ENCODE results near the gene FMOD.
"Not testable (repeated sequence)": the region's sequence is repeated elsewhere in the genome, so short reads cannot be mapped to it uniquely, and the experiment has no call there.

Gene FMOD

GRCh38 chr1:203316626-203317093 lies 34.3 kb downstream of the FMOD start:
- Histone ChIP-seq H4K20me1 (ENCODE audit: insufficient read depth, low read length, poor library complexity, severe bottlenecking) (no peaks in the 10 kb centered on the region), H3K79me2 (ENCODE audit: insufficient read depth, low read length) (peaks cover 17% of the 10 kb centered on the region), H3K9me3 (ENCODE audit: insufficient read depth, low read depth, low read length) (no peaks in the 10 kb centered on the region), H3F3A (ENCODE audit: low read depth) (peaks cover 20% of the 10 kb centered on the region), H3K9ac (ENCODE audit: low read depth, low read length, poor library complexity, severe bottlenecking) (peak overlapping the region; percentile 50), H3K4me2 (ENCODE audit: low read depth, low read length, poor library complexity, severe bottlenecking) (peak overlapping the region; percentile 2), H3K36me3 (ENCODE audit: insufficient read depth, low read length) (no peaks in the 10 kb centered on the region), H3K9me2 (replicated peaks; ENCODE audit: low read depth, low read length) (no peaks in the 10 kb centered on the region), H2AFZ (ENCODE audit: low read length) (no peak overlapping the region), H3K27me3 (ENCODE audit: insufficient read depth, low read length, poor library complexity, severe bottlenecking) (no peaks in the 10 kb centered on the region), H3K4me1 (ENCODE audit: insufficient read depth, low read length, poor library complexity, severe bottlenecking) (peaks cover 69% of the 10 kb centered on the region), H3K4me3 (ENCODE audit: low read length, poor library complexity, severe bottlenecking) (no peak overlapping the region)
- no peak for TF ChIP-seq EZH2phosphoT487 (IDR thresholded peaks at IDR 0.05; ENCODE audit: borderline replicate concordance)
- TF ChIP-seq CTCF (conservative IDR thresholded peaks at IDR 0.05; ENCODE audit: low read length), result no peak

DNA sequence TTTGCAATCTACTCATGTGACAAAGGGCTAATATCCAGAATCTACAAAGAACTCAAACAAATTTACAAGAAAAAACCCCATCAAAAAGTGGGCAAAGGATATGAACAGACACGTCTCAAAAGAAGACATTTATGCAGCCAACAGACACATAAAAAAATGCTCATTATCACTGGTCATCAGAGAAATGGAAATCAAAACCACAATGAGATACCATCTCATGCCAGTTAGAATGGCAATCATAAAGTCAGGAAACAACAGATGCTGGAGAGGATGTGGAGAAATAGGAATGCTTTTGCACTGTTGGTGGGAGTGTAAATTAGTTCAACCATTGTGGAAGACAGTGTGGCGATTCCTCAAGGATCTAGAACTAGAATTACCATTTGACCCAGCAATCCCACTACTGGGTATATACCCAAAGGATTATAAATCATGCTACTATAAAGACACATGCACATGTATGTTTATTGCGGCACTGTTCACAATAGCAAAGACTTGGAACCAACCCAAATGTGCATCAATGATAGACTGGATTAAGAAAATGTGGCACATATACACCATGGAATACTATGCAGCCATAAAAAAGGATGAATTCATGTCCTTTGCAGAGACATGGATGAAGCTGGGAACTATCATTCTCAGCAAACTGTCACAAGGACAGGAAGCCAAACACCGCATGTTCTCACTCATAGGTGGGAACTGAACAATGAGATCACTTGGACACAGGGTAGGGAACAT lies 36.7 kb downstream of the FMOD start:
- peaks cover 19% of the 10 kb centered on the region for H4K20me1 ChIP-seq (ENCODE audit: insufficient read depth, low read length, poor library complexity, severe bottlenecking)
- H3K36me3 ChIP-seq (ENCODE audit: insufficient read depth, low read length), result peaks cover 13% of the 10 kb centered on the region; the same call in 1 of the 2 replicates
- H3K9me3 ChIP-seq (ENCODE audit: insufficient read depth, low read depth, low read length); H2AFZ ChIP-seq (ENCODE audit: low read length); H3F3A ChIP-seq (ENCODE audit: low read depth); H3K9me2 ChIP-seq (replicated peaks; ENCODE audit: low read depth, low read length); H3K27me3 ChIP-seq (ENCODE audit: insufficient read depth, low read length, poor library complexity, severe bottlenecking); H3K4me3 ChIP-seq (ENCODE audit: low read length, poor library complexity, severe bottlenecking): not testable (repeated sequence)
- H3K79me2 ChIP-seq (ENCODE audit: insufficient read depth, low read length), result peaks cover 39% of the 10 kb centered on the region
- H3K4me1 ChIP-seq (ENCODE audit: insufficient read depth, low read length, poor library complexity, severe bottlenecking), result peaks cover 69% of the 10 kb centered on the region
- peak overlapping the region; percentile 73 for H3K9ac ChIP-seq (ENCODE audit: low read depth, low read length, poor library complexity, severe bottlenecking)
- H3K4me2 ChIP-seq (ENCODE audit: low read depth, low read length, poor library complexity, severe bottlenecking), result peak overlapping the region; percentile 76

DNA sequence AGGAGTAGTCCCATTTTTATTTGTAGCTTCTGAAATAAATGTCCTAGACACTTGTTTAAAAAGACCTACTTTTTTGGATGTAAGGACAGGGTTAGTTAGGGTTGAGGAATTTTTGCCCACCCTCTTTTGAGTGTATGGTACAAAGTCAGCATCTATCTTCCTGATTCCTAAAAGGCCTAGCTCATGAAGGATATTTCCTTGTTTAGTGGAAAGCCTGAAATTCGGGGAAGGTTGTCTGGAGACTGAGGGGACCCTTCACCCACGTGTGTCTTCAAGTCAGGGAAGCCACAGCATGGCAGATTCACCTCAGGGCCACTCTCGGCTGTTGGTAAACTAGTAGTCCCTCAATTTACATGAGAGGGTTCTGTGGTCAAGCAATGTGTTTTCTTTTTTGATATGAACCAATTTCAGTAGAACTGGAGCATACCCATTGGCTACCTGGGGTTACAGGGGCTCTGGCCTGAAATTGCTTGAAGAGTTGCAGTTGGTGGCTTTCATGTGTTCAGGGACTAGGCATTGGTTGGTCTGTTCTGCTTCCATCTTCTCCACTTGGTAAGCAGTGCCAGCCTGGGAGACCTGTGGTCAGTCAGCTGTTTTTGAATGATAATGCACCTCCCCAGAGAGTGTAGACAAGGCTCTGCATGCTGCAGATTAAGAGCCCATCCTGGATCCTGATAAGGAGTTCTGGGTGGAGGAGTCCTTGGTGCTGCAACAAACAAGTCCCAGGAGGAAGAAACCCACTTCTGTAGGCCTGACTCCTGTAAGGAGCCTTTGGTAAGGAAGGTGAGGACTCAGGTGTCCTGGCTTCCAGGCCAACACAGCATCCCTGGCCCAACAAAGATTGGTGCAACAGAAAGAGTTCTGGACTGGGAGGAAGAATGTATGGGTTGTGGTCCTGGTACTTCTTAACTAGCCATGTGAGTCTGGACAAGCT lies 39.3 kb downstream of the FMOD start:
- no peaks in the 10 kb centered on the region for H3K9me2 ChIP-seq (replicated peaks; ENCODE audit: low read depth, low read length)
- H3K36me3 ChIP-seq (ENCODE audit: insufficient read depth, low read length), result peaks cover 38% of the 10 kb centered on the region
- TF ChIP-seq EZH2phosphoT487 (IDR thresholded peaks at IDR 0.05; ENCODE audit: borderline replicate concordance), result no peak
- no peak for TF ChIP-seq CTCF (conservative IDR thresholded peaks at IDR 0.05; ENCODE audit: low read length)
- H3K9me3 ChIP-seq (ENCODE audit: insufficient read depth, low read depth, low read length), result no peaks in the 10 kb centered on the region
- peaks cover 8% of the 10 kb centered on the region for H3F3A ChIP-seq (ENCODE audit: low read depth)
- peak overlapping the region; percentile 84 for H3K4me2 ChIP-seq (ENCODE audit: low read depth, low read length, poor library complexity, severe bottlenecking)
- peaks cover 9% of the 10 kb centered on the region for H3K27me3 ChIP-seq (ENCODE audit: insufficient read depth, low read length, poor library complexity, severe bottlenecking)
- H2AFZ ChIP-seq (ENCODE audit: low read length), result no peak overlapping the region
- H3K4me1 ChIP-seq (ENCODE audit: insufficient read depth, low read length, poor library complexity, severe bottlenecking), result peaks cover 56% of the 10 kb centered on the region
- H3K9ac ChIP-seq (ENCODE audit: low read depth, low read length, poor library complexity, severe bottlenecking), result peak overlapping the region; percentile 20
- peaks cover 44% of the 10 kb centered on the region for H4K20me1 ChIP-seq (ENCODE audit: insufficient read depth, low read length, poor library complexity, severe bottlenecking)
- H3K79me2 ChIP-seq (ENCODE audit: insufficient read depth, low read length), result peaks cover 57% of the 10 kb centered on the region
- H3K4me3 ChIP-seq (ENCODE audit: low read length, poor library complexity, severe bottlenecking), result peak overlapping the region; percentile 43

All from Loucy (cell line).